NCI-H82 treated with DMSO at 0.1 percent for 48 hours (cell line): ENCODE results near the gene OPALIN.
A peak's percentile ranks its signal among the peaks of the same experiment; 100 is the strongest.
"Not testable (repeated sequence)": the region's sequence is repeated elsewhere in the genome, so short reads cannot be mapped to it uniquely, and the experiment has no call there.

Source experiments
- DNase-seq: peaks from one replicate; lab custom pipeline; 2025; ENCODE audit not compliant: unreplicated experiment; lab: John Stamatoyannopoulos, UW

OPALIN gene

GRCh38 chr10:96339956-96340904, 18.6 kb downstream of the OPALIN start:
- peak; percentile 51 for DNase-seq

GRCh38 chr10:96339383-96339782, 19.4 kb downstream of the OPALIN start:
- no peak for DNase-seq

GRCh38 chr10:96338279-96338925, 20.4 kb downstream of the OPALIN start:
- DNase-seq: no peak

DNA sequence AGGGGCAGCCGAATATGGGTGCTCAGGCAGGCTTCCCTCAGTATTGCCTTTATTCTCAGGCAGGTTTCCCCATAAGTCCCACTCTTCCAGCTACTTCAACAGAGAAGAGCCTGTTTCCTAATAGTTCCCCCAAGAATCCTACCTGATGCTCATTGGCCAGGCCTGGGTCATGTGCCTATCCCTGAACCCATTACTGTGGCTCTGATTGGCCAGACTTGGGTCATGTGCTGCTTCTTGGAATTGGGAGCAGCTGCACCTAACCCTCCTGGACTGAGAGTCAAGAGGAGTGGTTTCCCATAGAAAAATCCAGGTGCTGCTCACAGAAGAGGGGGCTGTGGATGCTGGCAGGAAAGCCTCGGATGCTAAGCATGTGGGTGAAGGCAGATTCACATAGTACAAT, 21.7 kb downstream of the OPALIN start:
- DNase-seq: no peak

DNA sequence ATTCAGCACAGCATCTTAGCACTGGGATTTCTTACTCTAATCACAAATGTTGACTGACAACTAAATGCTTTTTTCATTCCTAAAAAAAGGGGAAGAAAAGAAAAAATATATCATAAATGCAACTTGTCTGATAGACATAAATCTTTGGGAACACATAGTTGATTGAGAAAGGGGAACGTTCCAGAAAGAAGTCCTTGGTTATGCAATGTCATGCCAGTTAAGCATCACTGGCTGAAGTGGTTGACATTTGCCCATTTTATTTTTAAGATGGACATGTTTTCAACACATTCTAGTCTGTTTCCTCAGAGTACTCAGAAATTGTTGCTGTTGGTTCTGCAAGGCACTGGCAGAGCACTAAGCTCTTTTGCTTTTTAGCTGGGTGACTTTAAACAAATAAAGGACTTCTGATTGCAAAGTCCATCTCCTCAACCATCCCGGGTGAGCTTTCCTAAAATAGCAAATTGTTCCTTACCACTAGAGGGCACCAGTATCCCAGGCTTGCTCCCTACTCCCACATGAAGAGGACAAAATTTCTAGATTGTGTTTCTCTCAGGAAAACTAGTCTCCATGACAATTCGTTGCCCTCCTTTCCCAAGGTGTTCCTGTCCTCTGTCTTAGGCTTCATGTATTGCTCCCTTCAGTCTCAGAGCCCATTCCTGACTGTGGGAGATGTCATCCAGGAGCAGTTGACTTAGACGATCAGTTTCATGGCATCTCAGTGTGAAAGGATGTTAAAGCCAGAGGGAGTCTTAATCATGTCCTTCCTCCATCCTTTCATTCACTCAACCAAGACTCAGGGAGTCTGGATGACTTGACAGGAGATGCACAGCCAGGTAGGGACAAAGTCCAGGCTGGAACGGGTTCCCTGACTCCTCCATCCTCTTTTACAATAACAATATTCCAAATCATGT, 23.9 kb downstream of the OPALIN start:
- no peak for DNase-seq

DNA sequence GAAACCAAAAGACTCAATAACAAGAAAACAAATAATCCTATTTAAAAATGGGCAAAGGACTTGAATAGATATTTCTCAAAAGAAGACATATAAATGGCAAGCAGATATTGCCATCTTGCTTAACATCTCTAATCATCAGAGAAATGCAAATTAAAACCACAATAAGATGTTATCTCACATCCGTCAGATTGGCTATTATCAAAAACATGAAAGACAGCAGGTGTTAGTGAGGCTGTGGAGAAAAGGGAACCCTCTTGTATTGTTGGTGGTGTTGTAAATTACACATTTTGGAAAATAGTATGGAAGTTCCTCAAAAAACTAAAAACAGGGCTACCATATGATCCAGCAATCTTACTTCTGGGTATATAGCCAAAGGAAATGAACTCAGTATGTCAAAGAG, 25.7 kb downstream of the OPALIN start:
- no peak for DNase-seq

- no peak for DNase-seq
These were observed 31.3 kb downstream of the OPALIN start for GRCh38 chr10:96327462-96327861.

- no peak for DNase-seq
These were observed 33.0 kb downstream of the OPALIN start for GRCh38 chr10:96325719-96326373.

DNA sequence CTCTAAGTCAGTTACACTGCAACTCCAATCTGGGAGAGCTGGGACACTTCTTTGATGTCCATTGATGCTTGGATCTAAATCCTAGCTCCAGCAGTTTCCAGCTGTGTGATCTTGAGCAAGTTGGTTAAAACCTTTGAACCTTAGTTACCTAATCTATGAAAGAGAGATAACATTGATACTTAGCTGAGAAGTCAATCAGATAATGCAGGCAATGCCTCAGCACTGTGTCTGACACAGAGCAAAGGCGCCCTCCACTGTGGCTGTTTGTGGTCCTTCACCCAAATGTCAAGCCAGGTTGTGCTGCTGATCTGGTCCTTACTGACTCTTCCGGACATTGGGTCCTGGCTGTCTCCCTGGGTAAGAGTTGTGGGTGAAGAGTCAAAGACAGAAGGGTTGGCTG, 34.4 kb downstream of the OPALIN start:
- no peak for DNase-seq

GRCh38 chr10:96322275-96322674, 36.5 kb downstream of the OPALIN start:
- no peak for DNase-seq

- DNase-seq: no peak
These were observed 37.0 kb downstream of the OPALIN start for GRCh38 chr10:96321822-96322221.

DNA sequence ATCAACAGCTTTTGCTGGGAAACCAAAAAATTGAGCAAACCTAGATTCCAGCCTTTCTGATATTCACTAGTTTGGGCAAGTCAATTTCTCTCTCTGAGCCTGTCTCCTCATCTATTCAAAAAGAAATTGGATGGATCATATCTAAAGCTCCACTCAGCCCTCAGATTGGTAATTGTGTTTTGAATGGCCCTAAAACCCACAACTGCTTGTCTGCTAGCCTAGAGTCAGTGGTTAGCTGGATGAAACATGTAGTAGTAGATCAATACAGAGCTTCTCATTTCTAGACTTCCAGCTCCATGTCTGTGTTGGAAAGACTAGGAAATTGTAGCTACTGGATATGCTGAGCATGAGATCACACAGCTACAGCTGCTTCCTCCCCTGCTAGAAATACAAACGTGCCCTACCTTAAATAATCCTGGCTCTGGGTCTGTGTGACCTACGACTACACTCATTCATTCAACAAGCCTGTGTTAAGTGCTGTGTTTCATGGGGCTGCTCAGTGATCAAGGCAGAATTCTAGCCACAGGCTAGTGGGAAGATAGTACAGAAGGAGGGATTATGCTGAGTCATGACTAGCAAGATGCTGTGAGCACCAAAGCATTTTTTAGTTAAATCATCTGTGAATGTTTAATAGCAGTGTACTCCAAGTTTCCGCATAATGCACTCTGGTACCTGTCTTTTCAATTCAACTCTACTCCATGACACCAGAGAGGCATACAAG, 38.9 kb downstream of the OPALIN start:
- DNase-seq: no peak

DNA sequence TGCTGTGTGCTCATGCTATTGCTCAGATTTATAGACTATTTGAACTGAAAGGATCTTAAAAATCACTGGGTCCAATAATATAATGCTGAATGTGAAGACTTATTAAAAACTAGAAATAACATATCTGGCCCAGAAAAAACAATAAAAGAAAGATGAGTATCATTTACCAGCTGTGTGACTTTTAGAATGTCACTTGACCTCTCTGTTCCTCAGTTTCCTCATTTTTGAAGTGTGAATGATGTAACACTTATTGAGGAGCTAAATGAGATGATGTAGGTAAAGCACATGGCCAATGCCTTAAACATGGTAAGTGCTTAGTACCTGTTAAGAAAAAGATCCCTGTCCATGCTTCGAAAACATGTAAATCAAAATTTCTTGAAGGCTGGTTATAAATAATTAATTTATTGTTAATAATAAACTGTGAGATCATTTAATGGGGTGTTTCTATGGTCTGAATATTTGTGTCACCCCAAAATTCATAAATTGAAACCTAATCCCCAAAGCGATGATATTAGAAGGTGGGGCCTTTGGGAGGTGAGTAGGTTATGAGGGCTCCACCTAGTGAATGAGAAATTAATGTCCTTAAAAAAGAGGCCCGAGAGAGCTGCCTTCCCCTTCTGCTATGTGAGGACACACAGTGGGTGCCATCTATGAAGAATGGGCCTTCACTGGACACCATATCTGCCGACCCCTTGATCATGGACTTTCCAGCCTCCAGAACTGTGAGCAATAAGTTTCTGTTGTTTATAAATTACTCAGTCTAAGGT, 41.6 kb downstream of the OPALIN start:
- DNase-seq: no peak

- no peak for DNase-seq
These were observed 45.5 kb downstream of the OPALIN start for GRCh38 chr10:96313344-96313743.

- no peak for DNase-seq
These were observed 47.6 kb downstream of the OPALIN start for GRCh38 chr10:96311180-96311715.

DNA sequence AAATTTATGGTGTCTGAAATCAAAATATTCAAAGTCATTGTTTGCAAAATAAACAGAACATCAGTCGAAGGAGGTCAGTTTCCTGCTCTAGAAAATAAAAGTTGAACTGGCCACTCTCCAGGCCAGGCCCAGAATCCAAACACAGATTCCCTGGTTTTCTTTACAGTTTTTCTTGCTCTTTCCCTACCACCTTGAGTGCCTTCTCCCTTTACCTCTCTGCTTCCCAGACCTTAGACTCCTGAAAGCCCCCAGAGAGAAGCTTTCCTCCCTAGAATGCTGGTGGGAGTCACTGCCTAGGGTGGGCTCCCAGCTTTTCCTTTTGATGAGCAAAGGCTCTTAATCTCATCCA, 48.5 kb downstream of the OPALIN start:
- DNase-seq: peak; percentile 75

GRCh38 chr10:96309628-96310320, 49.0 kb downstream of the OPALIN start:
- DNase-seq: no peak

GRCh38 chr10:96308854-96309253, 49.9 kb downstream of the OPALIN start:
- not testable (repeated sequence) for DNase-seq

GRCh38 chr10:96306516-96306915, 52.3 kb downstream of the OPALIN start:
- DNase-seq: no peak
